Measurements from ENCODE around the gene SNRNP25.

The SNRNP25 gene

DNA sequence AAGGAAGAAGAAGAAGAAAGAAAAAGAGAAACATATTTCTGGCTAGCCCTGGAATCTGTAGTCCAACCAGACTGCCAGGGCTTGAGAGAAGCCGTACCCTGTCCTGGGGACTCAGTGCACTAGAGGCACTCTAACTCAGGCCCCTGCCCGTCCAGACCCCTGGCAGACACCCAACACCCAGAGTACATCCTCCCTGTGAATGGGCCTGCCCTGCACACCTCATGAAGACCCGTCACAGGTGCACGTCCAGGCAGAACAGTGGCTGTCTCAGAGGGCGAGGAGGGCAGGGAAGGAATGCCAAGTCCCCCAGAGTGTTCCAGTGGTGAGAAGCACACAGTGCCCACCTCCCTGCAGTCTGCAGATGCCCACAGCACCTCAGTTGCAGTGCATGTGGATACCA lies 47.4 kb downstream of the SNRNP25 start:
- no peaks in the 10 kb centered on the region for H3K79me2 ChIP-seq (ENCODE audit: insufficient read depth, low read depth)
- H2AFZ ChIP-seq (ENCODE audit: low read depth) = no peak overlapping the region
- no peak overlapping the region for H3K4me3 ChIP-seq (IDR thresholded peaks at IDR 0.05; ENCODE audit: insufficient read depth, low read depth, low read length)
- H3K4me1 ChIP-seq (ENCODE audit: low read depth, poor library complexity, severe bottlenecking) = peaks cover 31% of the 10 kb centered on the region
- no peaks in the 10 kb centered on the region for H3K27me3 ChIP-seq (ENCODE audit: insufficient read depth, low read depth)
- H3K36me3 ChIP-seq (ENCODE audit: insufficient read depth) = no peaks in the 10 kb centered on the region
- H3K27ac ChIP-seq = no peak overlapping the region
- H3K4me2 ChIP-seq = no peak overlapping the region
- no peaks in the 10 kb centered on the region for H4K20me1 ChIP-seq (ENCODE audit: insufficient read depth)
- TF ChIP-seq CTCF (conservative IDR thresholded peaks at IDR 0.05; ENCODE audit: low read depth, low read length) = no peak
- no peak overlapping the region for H3K9ac ChIP-seq

- Histone ChIP-seq H3K36me3 (ENCODE audit: insufficient read depth) (no peaks in the 10 kb centered on the region), H2AFZ (ENCODE audit: low read depth) (no peak overlapping the region), H3K4me1 (ENCODE audit: low read depth, poor library complexity, severe bottlenecking) (peaks cover 32% of the 10 kb centered on the region), H3K9ac (no peak overlapping the region), H3K79me2 (ENCODE audit: insufficient read depth, low read depth) (no peaks in the 10 kb centered on the region), H3K27ac (no peak overlapping the region), H3K4me3 (IDR thresholded peaks at IDR 0.05; ENCODE audit: insufficient read depth, low read depth, low read length) (no peak overlapping the region), H3K27me3 (ENCODE audit: insufficient read depth, low read depth) (no peaks in the 10 kb centered on the region), H3K4me2 (no peak overlapping the region), H4K20me1 (ENCODE audit: insufficient read depth) (no peaks in the 10 kb centered on the region)
- no peak for TF ChIP-seq CTCF (conservative IDR thresholded peaks at IDR 0.05; ENCODE audit: low read depth, low read length)
These were observed 48.0 kb downstream of the SNRNP25 start for GRCh38 chr16:101586-101985.

DNA sequence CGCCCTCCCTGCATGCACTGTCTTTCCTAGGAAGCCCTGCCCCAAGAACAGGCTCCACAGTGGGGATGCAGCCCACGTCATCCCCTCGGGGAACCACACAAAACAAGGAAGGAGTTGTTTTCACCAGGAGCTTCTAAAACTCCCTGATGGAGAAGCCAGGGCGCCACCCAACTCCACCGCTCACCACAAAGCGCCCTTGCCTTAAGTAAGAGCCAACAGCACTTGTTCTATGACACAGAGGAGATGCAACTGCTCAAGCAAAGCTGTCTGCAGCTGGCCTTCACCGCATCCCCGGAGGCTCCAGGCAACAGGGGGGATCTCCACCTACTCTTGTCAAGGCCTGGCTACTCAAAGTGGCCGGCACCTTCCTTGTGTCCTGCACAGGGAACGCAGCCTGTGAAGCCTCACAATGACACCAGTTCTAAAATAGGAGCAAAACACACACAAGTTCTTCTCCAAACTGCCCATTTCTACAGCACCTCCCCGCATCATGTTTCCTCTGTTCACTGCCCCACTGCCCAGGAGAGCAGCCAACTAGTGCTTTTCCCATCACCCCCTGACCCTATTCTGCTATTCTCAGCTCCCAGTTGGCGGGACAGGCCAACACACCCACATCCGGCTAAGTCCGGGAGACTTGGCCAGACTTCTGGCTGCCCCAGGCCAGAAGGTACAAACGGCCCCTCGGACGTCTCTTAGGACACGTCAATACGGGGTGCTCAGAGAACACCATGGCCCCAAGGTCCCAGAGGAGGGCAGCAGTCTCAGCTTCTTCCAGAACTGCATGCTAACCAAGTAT lies 48.6 kb downstream of the SNRNP25 start:
- H3K27ac ChIP-seq = no peak overlapping the region
- no peak overlapping the region for H3K4me2 ChIP-seq
- H3K9ac ChIP-seq = no peak overlapping the region
- no peak overlapping the region for H3K4me3 ChIP-seq (IDR thresholded peaks at IDR 0.05; ENCODE audit: insufficient read depth, low read depth, low read length)
- no peaks in the 10 kb centered on the region for H3K36me3 ChIP-seq (ENCODE audit: insufficient read depth)
- no peaks in the 10 kb centered on the region for H4K20me1 ChIP-seq (ENCODE audit: insufficient read depth)
- no peaks in the 10 kb centered on the region for H3K79me2 ChIP-seq (ENCODE audit: insufficient read depth, low read depth)
- no peak for TF ChIP-seq CTCF (conservative IDR thresholded peaks at IDR 0.05; ENCODE audit: low read depth, low read length)
- H2AFZ ChIP-seq (ENCODE audit: low read depth) = no peak overlapping the region
- peaks cover 35% of the 10 kb centered on the region for H3K4me1 ChIP-seq (ENCODE audit: low read depth, poor library complexity, severe bottlenecking)
- H3K27me3 ChIP-seq (ENCODE audit: insufficient read depth, low read depth) = no peaks in the 10 kb centered on the region

DNA sequence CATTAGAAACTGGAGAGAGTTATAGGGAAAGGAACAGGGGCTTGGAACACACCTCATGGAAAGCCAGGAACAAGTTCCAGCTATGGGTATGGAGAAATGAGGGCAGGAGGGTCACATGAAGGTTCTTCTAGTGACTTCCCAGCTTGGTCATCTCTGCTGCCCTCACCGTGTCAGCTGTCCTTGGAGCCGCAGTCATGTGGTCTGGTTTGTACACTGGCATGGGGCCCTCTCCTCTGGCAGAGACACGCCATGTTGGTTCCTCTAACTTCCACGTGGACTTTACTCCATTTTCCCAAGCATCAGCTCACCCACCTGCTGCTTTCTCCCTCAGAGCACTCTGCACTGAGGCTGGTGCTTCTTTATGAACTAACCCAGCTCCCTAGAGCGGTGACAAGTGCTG lies 50.7 kb downstream of the SNRNP25 start:
- Histone ChIP-seq H3K4me1 (ENCODE audit: low read depth, poor library complexity, severe bottlenecking) (peaks cover 21% of the 10 kb centered on the region), H3K79me2 (ENCODE audit: insufficient read depth, low read depth) (no peaks in the 10 kb centered on the region), H3K27ac (no peak overlapping the region; the same call in 1 of the 2 replicates), H2AFZ (ENCODE audit: low read depth) (no peak overlapping the region), H3K4me2 (no peak overlapping the region), H3K4me3 (IDR thresholded peaks at IDR 0.05; ENCODE audit: insufficient read depth, low read depth, low read length) (no peak overlapping the region), H3K27me3 (ENCODE audit: insufficient read depth, low read depth) (no peaks in the 10 kb centered on the region), H3K9ac (no peak overlapping the region), H3K36me3 (ENCODE audit: insufficient read depth) (no peaks in the 10 kb centered on the region), H4K20me1 (ENCODE audit: insufficient read depth) (no peaks in the 10 kb centered on the region)
- no peak for TF ChIP-seq CTCF (conservative IDR thresholded peaks at IDR 0.05; ENCODE audit: low read depth, low read length)
